Omental fat pad (tissue), 4 donors: ENCODE measurements around the gene PLS1. TPM values are rescaled to one million over a fixed set of nuclear protein-coding genes. Genes with fewer than 3 reads are reported as not detected.

Source experiments
- ATAC-seq: fragments of 150-250 bp; one replicate; pipeline ENCODE4 v1.9.1; 2016; ENCODE audit warnings: mild to moderate bottlenecking, moderate library complexity; ENCODE audit not compliant: low FRiP score
- DNase-seq: peaks from one replicate; pipeline ENCODE4 v3.0.0-alpha.2; 2019; ENCODE audit warnings: low spot score
- total RNA-seq, 4 donors: library from RNA; depleted of rRNA; stranded (reverse); fragments of >200 nt; gene quantifications; one replicate each; pipeline ENCODE4 v1.1.0, GENCODE V29; 2016
- TF ChIP-seq, protein P1 (sequence below), 3 donors: fragments of 450-650 bp; IDR thresholded peaks; one replicate each; pipeline ENCODE4 v1.5.1; 2016 to 2017; ENCODE audit warnings: antibody characterized with exemption in 3 of 3, mild to moderate bottlenecking in 3 of 3, moderate library complexity in 2 of 3

Gene PLS1
- total RNA-seq, 4 donors from 2014 or later, result 1.2 to 3.2 (median 2.0) TPM

DNA sequence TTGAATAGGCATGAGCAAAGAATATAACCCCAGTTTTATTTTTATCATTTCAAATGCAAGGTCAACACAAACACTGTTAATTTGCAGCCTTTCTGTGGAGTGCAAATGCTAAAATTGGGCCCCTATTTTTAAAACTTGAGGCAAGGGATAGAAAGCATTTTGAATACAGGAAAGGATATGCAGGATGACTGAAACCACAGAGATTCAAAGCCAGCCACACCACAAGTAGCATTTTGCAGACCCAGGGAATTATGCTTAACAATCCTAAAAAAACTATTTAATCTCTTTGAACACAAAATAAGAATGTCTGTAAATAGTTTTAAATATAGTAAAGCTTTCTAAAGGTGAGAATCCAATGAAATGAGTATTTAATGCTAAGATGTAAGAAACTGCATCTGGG is 64.7 kb downstream of the PLS1 start:
- DNase-seq (no peak), ATAC-seq (no peak)
- TF ChIP-seq, protein P1, sequence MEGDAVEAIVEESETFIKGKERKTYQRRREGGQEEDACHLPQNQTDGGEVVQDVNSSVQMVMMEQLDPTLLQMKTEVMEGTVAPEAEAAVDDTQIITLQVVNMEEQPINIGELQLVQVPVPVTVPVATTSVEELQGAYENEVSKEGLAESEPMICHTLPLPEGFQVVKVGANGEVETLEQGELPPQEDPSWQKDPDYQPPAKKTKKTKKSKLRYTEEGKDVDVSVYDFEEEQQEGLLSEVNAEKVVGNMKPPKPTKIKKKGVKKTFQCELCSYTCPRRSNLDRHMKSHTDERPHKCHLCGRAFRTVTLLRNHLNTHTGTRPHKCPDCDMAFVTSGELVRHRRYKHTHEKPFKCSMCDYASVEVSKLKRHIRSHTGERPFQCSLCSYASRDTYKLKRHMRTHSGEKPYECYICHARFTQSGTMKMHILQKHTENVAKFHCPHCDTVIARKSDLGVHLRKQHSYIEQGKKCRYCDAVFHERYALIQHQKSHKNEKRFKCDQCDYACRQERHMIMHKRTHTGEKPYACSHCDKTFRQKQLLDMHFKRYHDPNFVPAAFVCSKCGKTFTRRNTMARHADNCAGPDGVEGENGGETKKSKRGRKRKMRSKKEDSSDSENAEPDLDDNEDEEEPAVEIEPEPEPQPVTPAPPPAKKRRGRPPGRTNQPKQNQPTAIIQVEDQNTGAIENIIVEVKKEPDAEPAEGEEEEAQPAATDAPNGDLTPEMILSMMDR (IDR thresholded peaks at IDR 0.05), result no peak

DNA sequence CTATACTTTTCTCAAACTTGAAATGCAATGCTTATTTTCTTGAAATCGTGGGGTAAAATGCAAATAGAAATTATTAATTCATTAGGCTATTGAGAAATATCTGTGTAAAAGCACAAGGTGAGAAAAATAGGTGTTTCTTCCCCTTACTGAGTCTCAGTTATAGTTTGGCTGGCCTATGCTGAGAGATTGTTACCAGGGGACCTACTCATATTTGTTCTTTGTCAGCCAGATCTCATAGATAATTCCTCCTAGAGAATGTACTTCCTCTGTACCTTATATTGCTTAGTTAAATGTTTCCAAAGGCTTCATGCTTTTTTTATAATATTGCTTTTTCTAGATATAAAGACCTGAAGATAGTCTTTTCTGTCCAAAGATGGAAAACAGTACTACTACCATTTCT is 67.7 kb downstream of the PLS1 start:
- ATAC-seq, result no peak
- no peak for DNase-seq
- TF ChIP-seq, protein P1 (IDR thresholded peaks at IDR 0.05), result no peak

DNA sequence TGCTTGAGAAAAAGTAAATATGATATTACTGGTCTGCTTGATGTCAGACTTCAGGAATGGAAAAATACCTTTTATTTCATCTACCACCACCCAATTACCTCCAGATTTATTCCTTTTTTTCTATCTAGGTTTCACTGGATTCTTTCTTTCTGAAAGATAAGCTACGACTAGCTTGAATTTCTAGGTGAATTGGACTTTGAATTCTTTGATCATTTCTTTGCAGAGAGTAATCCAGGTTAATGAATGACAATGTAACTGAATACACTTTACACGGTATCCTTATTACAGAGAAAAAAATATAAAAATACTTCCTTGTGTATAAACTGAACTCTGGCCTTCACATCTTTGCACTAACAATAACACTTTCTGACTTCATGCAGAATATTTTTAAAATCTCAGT is 68.1 kb downstream of the PLS1 start:
- TF ChIP-seq, protein P1 (IDR thresholded peaks at IDR 0.05), result no peak
- DNase-seq (no peak), ATAC-seq (no peak)

DNA sequence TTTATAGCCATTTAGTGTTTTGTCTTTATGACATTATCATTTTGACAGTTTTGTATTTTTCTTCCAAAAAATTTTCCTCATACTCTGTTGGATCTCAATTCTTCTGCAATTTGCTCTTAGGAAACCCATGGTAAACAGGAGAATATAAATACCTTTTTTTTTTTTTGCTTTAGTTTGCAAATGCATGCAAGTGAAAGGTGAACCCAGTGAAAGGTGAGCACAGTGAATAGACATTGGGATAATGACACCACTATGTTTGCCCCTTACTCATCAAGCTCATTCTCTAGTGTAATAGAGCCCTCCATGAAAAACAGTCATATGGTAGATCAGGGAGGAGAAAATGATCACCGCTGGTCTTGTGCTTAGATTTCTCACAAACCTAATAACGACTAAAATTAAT is 68.6 kb downstream of the PLS1 start:
- TF ChIP-seq, protein P1 (IDR thresholded peaks at IDR 0.05), result no peak
- DNase-seq (no peak), ATAC-seq (no peak)

DNA sequence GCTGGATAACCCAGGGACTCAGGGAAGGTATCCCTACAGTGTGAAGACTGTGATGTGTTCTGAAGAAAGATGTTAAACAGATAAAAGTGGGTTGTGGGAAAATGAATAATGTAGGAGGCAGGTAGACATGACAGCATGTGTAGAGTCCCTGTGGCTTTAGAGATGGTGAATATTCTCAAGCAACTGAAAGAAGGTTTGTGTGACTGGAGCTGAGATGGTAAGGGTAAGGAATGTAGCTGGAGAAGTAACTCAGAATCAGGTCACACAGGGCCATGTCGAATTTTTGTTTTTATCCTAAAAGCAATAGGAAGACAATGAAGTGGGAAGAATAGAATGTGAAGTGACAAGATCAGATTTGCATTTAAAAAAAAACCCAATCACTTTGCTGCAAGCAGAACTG is 73.9 kb downstream of the PLS1 start:
- ATAC-seq, result no peak
- DNase-seq, result no peak
- TF ChIP-seq, protein P1 (IDR thresholded peaks at IDR 0.05), result no peak

DNA sequence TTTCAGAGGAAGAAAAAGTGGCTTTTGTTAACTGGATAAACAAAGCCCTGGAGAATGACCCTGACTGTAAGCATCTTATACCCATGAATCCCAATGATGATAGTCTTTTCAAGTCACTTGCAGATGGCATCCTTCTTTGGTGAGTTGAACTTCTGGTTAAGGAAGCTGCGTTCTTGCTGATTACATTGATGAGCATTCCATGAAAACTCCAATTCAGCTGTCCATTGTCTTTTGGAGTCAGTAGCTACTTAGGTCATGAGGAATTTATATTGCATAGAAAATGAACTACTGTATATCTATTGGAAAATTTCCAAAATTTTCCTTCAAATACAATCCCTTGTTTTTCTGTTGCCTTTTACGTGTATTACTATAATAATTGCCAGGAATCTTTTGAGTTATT is 80.0 kb downstream of the PLS1 start:
- TF ChIP-seq, protein P1 (IDR thresholded peaks at IDR 0.05), result no peak
- DNase-seq (no peak), ATAC-seq (no peak)

DNA sequence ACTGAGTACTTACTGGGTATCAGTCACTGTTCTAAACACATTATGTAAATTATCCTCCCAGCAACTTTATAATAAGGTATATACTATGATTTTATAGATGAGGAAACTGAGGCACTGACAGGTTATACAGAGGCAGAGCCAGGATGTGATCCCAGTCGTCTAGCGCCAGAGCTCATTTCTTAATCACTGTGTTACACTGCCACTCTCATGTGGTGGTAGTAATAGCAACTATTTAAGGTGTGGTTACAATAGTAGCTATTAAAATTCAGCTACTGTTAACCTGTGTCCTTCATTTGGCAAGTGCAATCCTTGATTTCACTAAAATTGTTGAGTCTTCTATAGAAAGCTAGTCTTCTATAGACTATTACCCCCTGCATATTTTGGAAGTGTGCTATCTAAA is 84.5 kb downstream of the PLS1 start:
- DNase-seq (no peak), ATAC-seq (no peak)
- TF ChIP-seq, protein P1 (IDR thresholded peaks at IDR 0.05), result no peak
